ENCODE measurements around the gene ADPRS. TPM values are rescaled to one million over a fixed set of nuclear protein-coding genes. Genes with fewer than 3 reads are reported as not detected.

The ADPRS gene
- polyA plus RNA-seq, 1 experiment, result 46.4 TPM

DNA sequence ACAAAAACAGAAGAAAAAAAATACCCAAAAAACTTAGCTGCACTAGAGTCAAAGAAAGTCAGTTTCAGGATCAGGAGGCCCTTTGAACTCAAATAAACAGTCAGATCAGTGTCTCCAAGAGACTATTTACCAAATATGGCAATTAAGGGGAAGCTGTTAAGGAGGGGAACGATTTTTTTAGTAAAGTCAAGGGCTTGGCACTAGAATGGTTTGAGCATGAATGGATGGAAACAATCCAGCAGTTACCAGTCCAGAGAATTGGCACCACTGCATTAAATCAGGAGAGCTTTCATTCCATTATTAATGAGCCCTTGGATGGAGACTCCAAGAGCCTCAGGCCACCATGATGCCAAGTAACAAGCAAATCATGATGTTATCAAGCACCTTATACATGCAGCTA is 53.4 kb downstream of the ADPRS start:
- TF ChIP-seq, protein P1, sequence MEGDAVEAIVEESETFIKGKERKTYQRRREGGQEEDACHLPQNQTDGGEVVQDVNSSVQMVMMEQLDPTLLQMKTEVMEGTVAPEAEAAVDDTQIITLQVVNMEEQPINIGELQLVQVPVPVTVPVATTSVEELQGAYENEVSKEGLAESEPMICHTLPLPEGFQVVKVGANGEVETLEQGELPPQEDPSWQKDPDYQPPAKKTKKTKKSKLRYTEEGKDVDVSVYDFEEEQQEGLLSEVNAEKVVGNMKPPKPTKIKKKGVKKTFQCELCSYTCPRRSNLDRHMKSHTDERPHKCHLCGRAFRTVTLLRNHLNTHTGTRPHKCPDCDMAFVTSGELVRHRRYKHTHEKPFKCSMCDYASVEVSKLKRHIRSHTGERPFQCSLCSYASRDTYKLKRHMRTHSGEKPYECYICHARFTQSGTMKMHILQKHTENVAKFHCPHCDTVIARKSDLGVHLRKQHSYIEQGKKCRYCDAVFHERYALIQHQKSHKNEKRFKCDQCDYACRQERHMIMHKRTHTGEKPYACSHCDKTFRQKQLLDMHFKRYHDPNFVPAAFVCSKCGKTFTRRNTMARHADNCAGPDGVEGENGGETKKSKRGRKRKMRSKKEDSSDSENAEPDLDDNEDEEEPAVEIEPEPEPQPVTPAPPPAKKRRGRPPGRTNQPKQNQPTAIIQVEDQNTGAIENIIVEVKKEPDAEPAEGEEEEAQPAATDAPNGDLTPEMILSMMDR (IDR thresholded peaks at IDR 0.05; ENCODE audit: insufficient read depth, low read depth, low read length), result no peak
- ChIA-PET CTCF (no interaction called here), POLR2A (no interaction called here)
- Histone ChIP-seq H3K36me3 (ENCODE audit: control insufficient read depth, insufficient read depth, low read length) (peaks cover 5% of the 10 kb centered on the region), H3K27me3 (ENCODE audit: control insufficient read depth, insufficient read depth, low read length) (no peaks in the 10 kb centered on the region), H3K4me3 (ENCODE audit: low read depth, low read length) (no peak overlapping the region)
- DNase-seq (ENCODE audit: low read depth), result no peak

DNA sequence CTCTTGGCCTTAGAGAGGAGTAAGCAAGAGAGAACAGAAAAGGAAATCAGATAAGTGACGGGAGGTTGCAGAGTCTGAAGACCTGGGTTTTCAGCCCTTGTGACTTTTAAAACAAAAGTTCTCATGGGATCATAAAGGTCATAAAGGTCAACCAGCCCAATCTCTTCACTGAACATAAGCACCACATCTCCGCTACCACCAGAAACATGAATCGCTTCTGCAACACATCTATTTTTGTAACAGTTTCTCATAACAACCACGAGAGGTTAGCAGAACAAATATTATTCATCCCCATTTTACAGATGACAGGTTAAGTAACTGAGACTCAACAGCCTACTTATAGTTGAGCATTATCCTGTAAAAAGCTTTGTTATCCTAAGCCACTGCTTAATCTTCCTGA is 54.7 kb downstream of the ADPRS start:
- DNase-seq (ENCODE audit: low read depth), result no peak
- TF ChIP-seq, protein P1 (IDR thresholded peaks at IDR 0.05; ENCODE audit: insufficient read depth, low read depth, low read length), result no peak
- ChIA-PET POLR2A (no interaction called here), CTCF (interaction anchor here (1.6 kb wide), 1 partner anchor 44 kb away, joined by 3 read pairs; no protein-coding TSS in a partner anchor)
- no peak overlapping the region for H3K4me3 ChIP-seq (ENCODE audit: low read depth, low read length)
- H3K36me3 ChIP-seq (ENCODE audit: control insufficient read depth, insufficient read depth, low read length), result no peaks in the 10 kb centered on the region; the same call in 1 of the 2 replicates
- no peaks in the 10 kb centered on the region for H3K27me3 ChIP-seq (ENCODE audit: control insufficient read depth, insufficient read depth, low read length)

Other genes with a start within 250 kb of the ADPRS start
- gene AGO1, start 205.7 kb upstream of the ADPRS start, polyA plus RNA-seq (2011; rRNA removed), result 10.7 and 13.1 TPM in 2 replicates
- gene AGO3, start 157.8 kb upstream of the ADPRS start, polyA plus RNA-seq (2011; rRNA removed), result 18.9 and 20.5 TPM in 2 replicates
- 0.10 and 0.16 TPM in 2 replicates for gene TEKT2, start 4.8 kb upstream of the ADPRS start, polyA plus RNA-seq (2011; rRNA removed)
- 6.0 and 6.8 TPM in 2 replicates for gene COL8A2, start 36.3 kb downstream of the ADPRS start, polyA plus RNA-seq (2011; rRNA removed)
- 65.4 and 95.8 TPM in 2 replicates for gene TRAPPC3, start 60.6 kb downstream of the ADPRS start, polyA plus RNA-seq (2011; rRNA removed)
- gene MAP7D1, start 67.3 kb downstream of the ADPRS start, polyA plus RNA-seq (2011; rRNA removed), result 20.7 and 33.7 TPM in 2 replicates
- 45.8 and 69.0 TPM in 2 replicates for gene THRAP3, start 135.6 kb downstream of the ADPRS start, polyA plus RNA-seq (2011; rRNA removed)
- gene SH3D21, start 217.5 kb downstream of the ADPRS start, polyA plus RNA-seq (2011; rRNA removed), result 3.2 and 3.3 TPM in 2 replicates
- 101 and 133 TPM in 2 replicates for gene EVA1B, start 234.8 kb downstream of the ADPRS start, polyA plus RNA-seq (2011; rRNA removed)

Measured in BJ (cell line).